ENCODE data around the gene ROBO3.

Gene ROBO3

GRCh38 chr11:124920870-124921609 lies 55.8 kb downstream of the ROBO3 start:
- FAIRE-seq = no peak

GRCh38 chr11:124922831-124923230 lies 57.6 kb downstream of the ROBO3 start:
- FAIRE-seq = no peak

DNA sequence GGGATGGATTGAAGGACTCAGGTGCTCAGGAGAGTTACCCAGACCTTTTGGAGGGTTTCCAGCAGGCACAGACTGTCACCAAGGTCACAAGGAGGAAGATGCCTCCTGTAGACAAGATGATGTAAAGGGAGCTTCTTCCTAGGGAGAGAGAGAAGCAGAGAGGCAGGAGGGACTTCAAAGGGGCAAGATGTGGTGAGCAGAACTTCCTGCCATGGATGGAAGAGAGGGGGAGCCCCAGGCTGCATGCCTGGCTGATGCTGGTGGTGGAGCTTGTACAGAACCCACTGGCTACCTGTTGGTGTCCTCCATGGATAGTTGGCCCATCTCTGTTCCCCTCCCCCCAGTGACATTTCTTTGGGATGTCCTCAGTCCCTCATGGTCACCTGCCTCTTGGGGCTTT lies 58.1 kb downstream of the ROBO3 start:
- FAIRE-seq = no peak

DNA sequence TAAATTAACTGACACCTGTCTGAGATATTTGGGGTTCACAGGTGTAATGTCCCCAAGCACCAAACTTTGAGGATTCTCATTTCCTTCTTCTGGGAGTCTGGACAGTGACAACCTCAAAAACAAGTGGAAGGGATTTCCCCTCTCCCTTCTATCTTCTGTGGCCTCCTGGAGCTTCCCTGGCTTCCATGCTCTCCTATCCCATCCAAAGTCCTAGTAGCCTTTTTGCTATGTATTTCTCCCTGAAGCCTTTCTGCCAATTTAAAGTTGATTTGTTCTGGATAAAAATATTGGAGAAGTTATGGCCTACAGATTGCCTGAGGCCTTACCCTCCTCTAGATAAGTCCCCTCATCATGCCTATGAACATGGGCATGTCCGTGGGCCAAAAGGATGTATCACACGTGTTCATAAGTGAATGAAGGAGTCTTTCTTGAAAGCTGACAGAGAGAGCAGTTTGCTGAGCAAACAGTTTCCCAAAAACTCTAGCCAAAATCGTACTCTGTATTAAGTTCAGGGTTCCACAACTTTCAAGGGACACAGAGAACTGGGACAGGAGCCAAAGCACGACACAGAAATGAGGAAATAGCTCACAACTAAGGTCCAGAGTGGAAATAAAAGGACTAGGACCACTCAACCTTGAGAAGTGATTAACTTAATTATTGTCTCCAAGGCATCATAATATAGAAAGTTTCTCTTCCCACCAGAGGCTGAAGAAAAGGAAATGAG lies 63.9 kb downstream of the ROBO3 start:
- no peak for FAIRE-seq

GRCh38 chr11:124930799-124931198 lies 65.6 kb downstream of the ROBO3 start:
- no peak for FAIRE-seq

Data from TTC549 (cell line).